Neural crest cell (in vitro differentiated cells): ENCODE data around the gene IGF1R. TPM values are rescaled to one million over a fixed set of nuclear protein-coding genes. Genes with fewer than 3 reads are reported as not detected.

Source experiments
- DNase-seq: peaks from one replicate; pipeline ENCODE4 v3.0.0; 2021; ENCODE audit warnings: low read depth, mixed read lengths, low spot score
- H3K27ac Mint-ChIP-seq: one replicate; pipeline ENCODE4 v1.8.0; 2021; ENCODE audit warnings: mild to moderate bottlenecking, mixed read lengths; ENCODE audit not compliant: unreplicated experiment
- H3K27me3 Mint-ChIP-seq: 2 replicates; pipeline ENCODE4 v1.8.0; 2021; ENCODE audit warnings: low read depth, mild to moderate bottlenecking, mixed read lengths
- H3K36me3 Mint-ChIP-seq: 2 replicates; pipeline ENCODE4 v1.8.0; 2021; ENCODE audit warnings: low read depth, mild to moderate bottlenecking, mixed read lengths
- H3K4me1 Mint-ChIP-seq: 2 replicates; pipeline ENCODE4 v1.8.0; 2021; ENCODE audit warnings: mixed read lengths
- H3K4me3 Mint-ChIP-seq: one replicate; pipeline ENCODE4 v1.8.0; 2021; ENCODE audit warnings: mild to moderate bottlenecking, mixed read lengths
- H3K9me3 Mint-ChIP-seq: 2 replicates; pipeline ENCODE4 v1.8.0; 2021; ENCODE audit warnings: mixed read lengths
- CTCF ChIP-seq: fragments of 200-600 bp; sonication (generic); conservative IDR thresholded peaks from 2 replicates; pipeline ENCODE4 v1.5.0; 2021; ENCODE audit warnings: antibody characterized with exemption, mild to moderate bottlenecking
- total RNA-seq: library from RNA; stranded (reverse); gene quantifications from 2 replicates; pipeline ENCODE4 v1.2.1, GENCODE V29; 2021

Gene IGF1R
- total RNA-seq, 1 donor from 2014 or later, result 67.6 TPM

GRCh38 chr15:98692213-98692612 is 43.9 kb downstream of the IGF1R start:
- TF ChIP-seq CTCF, result no peak
- Mint-ChIP-seq H3K4me3 (no peak overlapping the region), H3K4me1 (peaks cover 49% of the 10 kb centered on the region), H3K27me3 (no peaks in the 10 kb centered on the region), H3K36me3 (no peaks in the 10 kb centered on the region), H3K27ac (no peak overlapping the region), H3K9me3 (no peaks in the 10 kb centered on the region)
- no peak for DNase-seq

GRCh38 chr15:98694161-98694560 is 45.8 kb downstream of the IGF1R start:
- Mint-ChIP-seq H3K4me1 (peaks cover 47% of the 10 kb centered on the region), H3K36me3 (no peaks in the 10 kb centered on the region), H3K27ac (no peak overlapping the region), H3K27me3 (no peaks in the 10 kb centered on the region), H3K9me3 (no peaks in the 10 kb centered on the region), H3K4me3 (no peak overlapping the region)
- DNase-seq, result no peak
- no peak for TF ChIP-seq CTCF

GRCh38 chr15:98698792-98699191 is 50.5 kb downstream of the IGF1R start:
- peaks cover 58% of the 10 kb centered on the region for H3K4me1 Mint-ChIP-seq
- no peak overlapping the region for H3K27ac Mint-ChIP-seq
- no peak for DNase-seq
- no peak overlapping the region for H3K4me3 Mint-ChIP-seq
- H3K27me3 Mint-ChIP-seq, result no peaks in the 10 kb centered on the region
- no peaks in the 10 kb centered on the region for H3K36me3 Mint-ChIP-seq
- no peak for TF ChIP-seq CTCF
- no peaks in the 10 kb centered on the region for H3K9me3 Mint-ChIP-seq

GRCh38 chr15:98699591-98700424 is 51.5 kb downstream of the IGF1R start:
- H3K27me3 Mint-ChIP-seq, result no peaks in the 10 kb centered on the region
- no peaks in the 10 kb centered on the region for H3K9me3 Mint-ChIP-seq
- no peak for TF ChIP-seq CTCF
- DNase-seq, result no peak
- no peak overlapping the region for H3K4me3 Mint-ChIP-seq
- peaks cover 48% of the 10 kb centered on the region for H3K4me1 Mint-ChIP-seq
- H3K27ac Mint-ChIP-seq, result no peak overlapping the region
- no peaks in the 10 kb centered on the region for H3K36me3 Mint-ChIP-seq

GRCh38 chr15:98700519-98700918 is 52.2 kb downstream of the IGF1R start:
- no peak for TF ChIP-seq CTCF
- Mint-ChIP-seq H3K4me1 (peaks cover 41% of the 10 kb centered on the region), H3K27me3 (no peaks in the 10 kb centered on the region), H3K27ac (peak overlapping the region; percentile 8), H3K36me3 (no peaks in the 10 kb centered on the region), H3K4me3 (no peak overlapping the region), H3K9me3 (no peaks in the 10 kb centered on the region)
- no peak for DNase-seq
